Type B pancreatic cell (in vitro differentiated cells): ENCODE measurements around the gene HMGB1. TPM values are rescaled to one million over a fixed set of nuclear protein-coding genes. Genes with fewer than 3 reads are reported as not detected.
A peak's percentile ranks its signal among the peaks of the same experiment; 100 is the strongest.
"Not testable (repeated sequence)": the region's sequence is repeated elsewhere in the genome, so short reads cannot be mapped to it uniquely, and the experiment has no call there.

ENCODE experiments used
- DNase-seq: peaks from one replicate; pipeline ENCODE4 v3.0.0; 2021; ENCODE audit warnings: mixed read lengths; ENCODE audit not compliant: unreplicated experiment; ENCODE audit errors: extremely low spot score
- H3K27ac Mint-ChIP-seq: 2 replicates; pipeline ENCODE4 v1.8.0; 2021; ENCODE audit warnings: mild to moderate bottlenecking, mixed read lengths
- H3K27me3 Mint-ChIP-seq: 2 replicates; pipeline ENCODE4 v1.8.0; 2021; ENCODE audit warnings: mixed read lengths
- H3K36me3 Mint-ChIP-seq: 2 replicates; pipeline ENCODE4 v1.8.0; 2021; ENCODE audit warnings: mixed read lengths
- H3K4me1 Mint-ChIP-seq: one replicate; pipeline ENCODE4 v1.8.0; 2021; ENCODE audit warnings: mixed read lengths; ENCODE audit not compliant: unreplicated experiment
- H3K4me3 Mint-ChIP-seq: 2 replicates; pipeline ENCODE4 v1.8.0; 2021; ENCODE audit warnings: mild to moderate bottlenecking, mixed read lengths
- H3K9me3 Mint-ChIP-seq: 2 replicates; pipeline ENCODE4 v1.8.0; 2021; ENCODE audit warnings: mixed read lengths
- CTCF ChIP-seq: fragments of 200-600 bp; sonication (generic); conservative IDR thresholded peaks from 2 replicates; pipeline ENCODE4 v1.5.0; 2021; ENCODE audit warnings: antibody characterized with exemption, mild to moderate bottlenecking
- total RNA-seq: library from RNA; stranded (reverse); gene quantifications from 2 replicates; pipeline ENCODE4 v1.2.1, GENCODE V29; 2021; ENCODE audit warnings: low replicate concordance

The HMGB1 gene
- total RNA-seq, 1 donor from 2014 or later, result 576 TPM

GRCh38 chr13:30456290-30456689 lies 9.4 kb downstream of the HMGB1 start:
- peaks cover 6% of the 10 kb centered on the region for H3K4me1 Mint-ChIP-seq
- H3K9me3 Mint-ChIP-seq, result no peaks in the 10 kb centered on the region
- DNase-seq, result no peak
- peaks cover 9% of the 10 kb centered on the region for H3K36me3 Mint-ChIP-seq
- no peak overlapping the region for H3K4me3 Mint-ChIP-seq
- TF ChIP-seq CTCF, result no peak
- no peaks in the 10 kb centered on the region for H3K27me3 Mint-ChIP-seq
- peak overlapping the region; percentile 24 for H3K27ac Mint-ChIP-seq

- Mint-ChIP-seq H3K4me3 (no peak overlapping the region), H3K9me3 (no peaks in the 10 kb centered on the region)
Measured at GRCh38 chr13:30454991-30455390, 10.7 kb downstream of the HMGB1 start.

GRCh38 chr13:30453727-30454126 lies 12.0 kb downstream of the HMGB1 start:
- Mint-ChIP-seq H3K27ac (no peak overlapping the region), H3K36me3 (peaks cover under 1% of the 10 kb centered on the region), H3K4me3 (no peak overlapping the region), H3K9me3 (no peaks in the 10 kb centered on the region), H3K4me1 (no peaks in the 10 kb centered on the region), H3K27me3 (no peaks in the 10 kb centered on the region)
- peak; percentile 47 for TF ChIP-seq CTCF
- DNase-seq, result no peak

More at GRCh38 chr13:30454991-30455390, 10.7 kb downstream of the HMGB1 start:
- Mint-ChIP-seq H3K27ac (no peak overlapping the region), H3K4me1 (peaks cover 5% of the 10 kb centered on the region), H3K36me3 (peaks cover 7% of the 10 kb centered on the region), H3K27me3 (no peaks in the 10 kb centered on the region)
- no peak for TF ChIP-seq CTCF
- DNase-seq, result no peak

GRCh38 chr13:30451476-30451875 lies 14.3 kb downstream of the HMGB1 start:
- H3K4me3 Mint-ChIP-seq, result not testable (repeated sequence)

GRCh38 chr13:30450066-30450465 lies 15.7 kb downstream of the HMGB1 start:
- peaks cover 10% of the 10 kb centered on the region for H3K27me3 Mint-ChIP-seq

More at GRCh38 chr13:30451476-30451875, 14.3 kb downstream of the HMGB1 start:
- H3K36me3 Mint-ChIP-seq, DNase-seq, H3K27me3 Mint-ChIP-seq, H3K4me1 Mint-ChIP-seq, H3K27ac Mint-ChIP-seq, H3K9me3 Mint-ChIP-seq: not testable (repeated sequence)

GRCh38 chr13:30448441-30448840 lies 17.3 kb downstream of the HMGB1 start:
- TF ChIP-seq CTCF, result no peak
- Mint-ChIP-seq H3K36me3 (no peaks in the 10 kb centered on the region), H3K27ac (no peak overlapping the region), H3K4me1 (peaks cover 10% of the 10 kb centered on the region), H3K27me3 (peaks cover 10% of the 10 kb centered on the region), H3K4me3 (no peak overlapping the region), H3K9me3 (no peaks in the 10 kb centered on the region)
- DNase-seq, result no peak

More at GRCh38 chr13:30450066-30450465, 15.7 kb downstream of the HMGB1 start:
- Mint-ChIP-seq H3K4me1 (peaks cover 10% of the 10 kb centered on the region), H3K9me3 (no peaks in the 10 kb centered on the region), H3K36me3 (no peaks in the 10 kb centered on the region), H3K27ac (no peak overlapping the region), H3K4me3 (no peak overlapping the region)
- TF ChIP-seq CTCF, result no peak
- DNase-seq, result no peak
